DMS 273 (cell line): ENCODE data around the gene KLC1.

Source experiments
- DNase-seq: peaks from one replicate; lab custom pipeline; 2025; ENCODE audit not compliant: unreplicated experiment; lab: John Stamatoyannopoulos, UW

KLC1 gene

GRCh38 chr14:103748534-103748857 is 119.5 kb downstream of the KLC1 start:
- no peak for DNase-seq

- DNase-seq: no peak
Measured at GRCh38 chr14:103749452-103749851, 120.4 kb downstream of the KLC1 start.

GRCh38 chr14:103749860-103750259 is 120.8 kb downstream of the KLC1 start:
- DNase-seq: no peak
